Adrenal gland (tissue), 12 donors: Measurements from ENCODE around the gene ATP6AP1. TPM values are rescaled to one million over a fixed set of nuclear protein-coding genes. Genes with fewer than 3 reads are reported as not detected.

Experiments used
- DNase-seq, 7 donors: peaks; one replicate each; pipeline ENCODE4 v3.0.0-alpha.2; 2019 to 2020
- H3K27ac ChIP-seq, 5 donors: fragments of 200-600 bp; sonication (generic) in 4 of 5; 1 replicate in 3 of 5; 2 replicates in 2 of 5; pipeline versions ENCODE4 v1.5.1 to v1.8.0; 2016 to 2020; ENCODE audit warnings: mild to moderate bottlenecking in 1 of 5
- H3K27me3 ChIP-seq: fragments of 200-600 bp; 2 replicates; pipeline ENCODE4 v1.8.0; 2021
- H3K36me3 ChIP-seq, 2 donors: fragments of 200-600 bp; replicated peaks in 1 of 2; 1 replicate in 1 of 2; 2 replicates in 1 of 2; pipeline versions ENCODE4 v1.5.1 to v1.8.0; 2018 to 2022
- H3K4me1 ChIP-seq, 2 donors: fragments of 200-600 bp; replicated peaks in 1 of 2; 1 replicate in 1 of 2; 2 replicates in 1 of 2; pipeline versions ENCODE4 v1.5.1 to v1.8.0; 2018 to 2021
- H3K4me3 ChIP-seq, 4 donors: fragments of 200-600 bp; sonication (generic) in 3 of 4; one replicate each; pipeline ENCODE4 v1.5.1; 2016 to 2018
- H3K9me3 ChIP-seq, 3 donors: fragments of 200-600 bp; sonication (generic) in 1 of 3; replicated peaks in 1 of 3; 1 replicate in 2 of 3; 2 replicates in 1 of 3; pipeline versions ENCODE4 v1.5.1 to v1.8.0; 2016 to 2021
- CTCF ChIP-seq, 6 experiments: fragments of 450-650 bp in 4 of 6; fragments of 200-600 bp in 2 of 6; sonication (generic) in 1 of 6; IDR thresholded peaks; 1 replicate in 5 of 6; 2 replicates in 1 of 6; pipeline versions ENCODE4 v1.5.1 to v1.8.0; 2016 to 2021; ENCODE audit warnings: antibody characterized with exemption in 6 of 6, mild to moderate bottlenecking in 2 of 6, moderate library complexity in 1 of 6
- POLR2A ChIP-seq, 2 donors: fragments of 450-650 bp; IDR thresholded peaks; one replicate each; pipeline ENCODE4 v1.6.1; 2017; ENCODE audit warnings: antibody characterized with exemption in 2 of 2, mild to moderate bottlenecking in 2 of 2, moderate library complexity in 1 of 2
- WGBS, 4 donors: extraction: QIAGEN DNeasy Blood & Tissue Kit in 2 of 4; methylation state at CpG; one replicate each; pipeline versions ENCODE4 v1.1.5 to v1.1.7; 2013 to 2017; 5-methylcytosine and 5-hydroxymethylcytosine counted together
- intact Hi-C, 2 donors: fragments of 100-400 bp; cut with DNase I; formaldehyde crosslinking; loops; one replicate each; pipeline versions ENCODE4 v1.14.1 to v1.15.0; 2022 to 2023
- polyA plus RNA-seq, 3 donors: library from polyadenylated mRNA; stranded (reverse); fragments of 200-250 nt in 2 of 3; fragments of 350-450 nt in 1 of 3; fragmentation: Illumina TruSeq in 1 of 3; extraction: RNeasy Lipid Tissue Mini Kit (QIAGEN cat#74804) in 1 of 3; gene quantifications; one replicate each; pipeline ENCODE4 v1.2.3, GENCODE V29; 2013 to 2014
- total RNA-seq, 9 donors: library from RNA; depleted of rRNA in 4 of 9; stranded (reverse); fragments of >200 nt in 4 of 9; fragments of 120-200 nt in 1 of 9; fragmentation: NEBNext Ultra II Directional in 1 of 9; extraction: Animal tissue kit (Norgen Biotek cat#: 25700) in 1 of 9; gene quantifications; one replicate each; pipeline versions ENCODE4 v1.1.0 to v1.2.4, GENCODE V29; 2013 to 2023
- donor health status: healthy with polysubstance abuse.
- donor health status: Bipolar disorder and iron deficiency.
- donor health status: DM: yes; HTN: yes; CAD: no.
- donor health status: DM: no; HTN: no; CAD: no.
- donor health status: DM: no; HTN: no; CAD: no.
- donor health status: DM: yes; HTN: yes; CAD: no.

The ATP6AP1 gene
- total and polyA plus RNA-seq, 12 donors: 55.4 to 170 (median 117) TPM

- Histone ChIP-seq H3K27me3 (peaks cover 4% of the 10 kb centered on the region), H3K36me3 (no peaks in the 10 kb centered on the region), H3K4me1 (peaks cover 0 to 4% of the 10 kb centered on the region in 2 donors), H3K9me3 (no peaks in the 10 kb centered on the region), H3K4me3 (no peak overlapping the region), H3K27ac (peak overlapping the region in 1 of 5 donors; percentile 93)
- no peak for DNase-seq
- TF ChIP-seq POLR2A (IDR thresholded peaks at IDR 0.05) (no peak), CTCF (IDR thresholded peaks at IDR 0.05) (no peak)
- WGBS, 4 donors: 74 to 81% (median 79%) methylated on average over 4 to 8 of the region's 8 CpGs
- intact Hi-C loops: no loop called here
Measured at GRCh38 chrX:154413142-154413541, 15.3 kb upstream of the ATP6AP1 start.

GRCh38 chrX:154417157-154417556, 11.3 kb upstream of the ATP6AP1 start:
- TF ChIP-seq POLR2A (IDR thresholded peaks at IDR 0.05) (no peak), CTCF (IDR thresholded peaks at IDR 0.05) (no peak)
- Histone ChIP-seq H3K36me3 (no peaks in the 10 kb centered on the region), H3K27me3 (no peaks in the 10 kb centered on the region), H3K4me3 (no peak overlapping the region), H3K4me1 (no peaks in the 10 kb centered on the region), H3K9me3 (no peaks in the 10 kb centered on the region), H3K27ac (no peak overlapping the region)
- intact Hi-C loops: no loop called here
- DNase-seq: no peak
- WGBS, 4 donors: 69 to 81% (median 74%) methylated on average over 7 of the region's 7 CpGs

- Histone ChIP-seq H3K27me3 (no peaks in the 10 kb centered on the region), H3K4me3 (no peak overlapping the region), H3K27ac (peak overlapping the region in 2 of 5 donors; percentile 48 to 72), H3K4me1 (no peaks in the 10 kb centered on the region), H3K36me3 (no peaks in the 10 kb centered on the region), H3K9me3 (no peaks in the 10 kb centered on the region)
- WGBS, 4 donors: 89 to 93% (median 91%) methylated on average over 7 to 8 of the region's 8 CpGs
- DNase-seq: no peak
- intact Hi-C loops: no loop called here
- TF ChIP-seq POLR2A (IDR thresholded peaks at IDR 0.05) (no peak), CTCF (IDR thresholded peaks at IDR 0.05) (no peak)
Measured at GRCh38 chrX:154419189-154419588, 9.3 kb upstream of the ATP6AP1 start.

GRCh38 chrX:154419688-154420401, 8.6 kb upstream of the ATP6AP1 start:
- peak in 5 of 7 donors; percentile 54 to 78 (median 64) for DNase-seq

More at GRCh38 chrX:154419688-154420401, 8.6 kb upstream of the ATP6AP1 start:
- Histone ChIP-seq H3K4me1 (no peaks in the 10 kb centered on the region), H3K36me3 (no peaks in the 10 kb centered on the region), H3K4me3 (no peak overlapping the region), H3K9me3 (no peaks in the 10 kb centered on the region), H3K27ac (peak overlapping the region in 2 of 5 donors; percentile 48 to 72), H3K27me3 (no peaks in the 10 kb centered on the region)
- peak in 1 of 2 donors; percentile 35 for TF ChIP-seq POLR2A (IDR thresholded peaks at IDR 0.05)
- TF ChIP-seq CTCF (IDR thresholded peaks at IDR 0.05): no peak
- WGBS, 4 donors: 45 to 64% (median 55%) methylated on average over 15 to 19 of the region's 19 CpGs; no CpG with 5 or more reads in 1 of the 4 donors
- intact Hi-C loops: no loop called here
